ENCODE measurements around the gene RNASE7.

The RNASE7 gene

GRCh38 chr14:21020977-21021545 is 21.1 kb upstream of the RNASE7 start:
- in situ Hi-C loops (cut with HindIII; ENCODE audit: low pct_ligation_motif_present, low pct_unique_long_range_greater_than_20kb, low sequenced_read_pairs), result no loop called here
- DNase-seq, result no peak

GRCh38 chr14:21022686-21023085 is 19.5 kb upstream of the RNASE7 start:
- in situ Hi-C loops (cut with HindIII; ENCODE audit: low pct_ligation_motif_present, low pct_unique_long_range_greater_than_20kb, low sequenced_read_pairs), result no loop called here
- DNase-seq, result no peak

GRCh38 chr14:21023174-21023573 is 19.0 kb upstream of the RNASE7 start:
- in situ Hi-C loops (cut with HindIII; ENCODE audit: low pct_ligation_motif_present, low pct_unique_long_range_greater_than_20kb, low sequenced_read_pairs), result no loop called here
- DNase-seq, result no peak

GRCh38 chr14:21023817-21024584 is 18.2 kb upstream of the RNASE7 start:
- in situ Hi-C loops (cut with HindIII; ENCODE audit: low pct_ligation_motif_present, low pct_unique_long_range_greater_than_20kb, low sequenced_read_pairs), result no loop called here
- no peak for DNase-seq

- DNase-seq, result peak; percentile 27
- in situ Hi-C loops (cut with HindIII; ENCODE audit: low pct_ligation_motif_present, low pct_unique_long_range_greater_than_20kb, low sequenced_read_pairs), result no loop called here
Measured at GRCh38 chr14:21024585-21025370, 17.4 kb upstream of the RNASE7 start, which contains the start of gene NDRG2. Gene NDRG2, minus strand, starts transcription at chr14:21025061. Its CDS starts 1,746 bp downstream, at chr14:21023315.

- in situ Hi-C loops (cut with HindIII; ENCODE audit: low pct_ligation_motif_present, low pct_unique_long_range_greater_than_20kb, low sequenced_read_pairs), result no loop called here
- no peak for DNase-seq
Measured at GRCh38 chr14:21025371-21026273, 16.5 kb upstream of the RNASE7 start.

- in situ Hi-C loops (cut with HindIII; ENCODE audit: low pct_ligation_motif_present, low pct_unique_long_range_greater_than_20kb, low sequenced_read_pairs), result no loop called here
- DNase-seq, result no peak
Measured at GRCh38 chr14:21026274-21026987, 15.7 kb upstream of the RNASE7 start.

- DNase-seq, result no peak
- in situ Hi-C loops (cut with HindIII; ENCODE audit: low pct_ligation_motif_present, low pct_unique_long_range_greater_than_20kb, low sequenced_read_pairs), result no loop called here
Measured at GRCh38 chr14:21026988-21027315, 15.2 kb upstream of the RNASE7 start.

GRCh38 chr14:21029917-21030316 is 12.2 kb upstream of the RNASE7 start, which contains the start of gene TPPP2:
Gene TPPP2, plus strand, starts transcription at chr14:21030217. Its CDS starts 365 bp downstream, at chr14:21030582.
- DNase-seq, result no peak
- in situ Hi-C loops (cut with HindIII; ENCODE audit: low pct_ligation_motif_present, low pct_unique_long_range_greater_than_20kb, low sequenced_read_pairs), result no loop called here

GRCh38 chr14:21030531-21030930 is 11.6 kb upstream of the RNASE7 start:
- no peak for DNase-seq
- in situ Hi-C loops (cut with HindIII; ENCODE audit: low pct_ligation_motif_present, low pct_unique_long_range_greater_than_20kb, low sequenced_read_pairs), result no loop called here

- in situ Hi-C loops (cut with HindIII; ENCODE audit: low pct_ligation_motif_present, low pct_unique_long_range_greater_than_20kb, low sequenced_read_pairs), result no loop called here
- no peak for DNase-seq
Measured at GRCh38 chr14:21032326-21033132, 9.6 kb upstream of the RNASE7 start.

GRCh38 chr14:21033133-21033698 is 8.9 kb upstream of the RNASE7 start:
- in situ Hi-C loops (cut with HindIII; ENCODE audit: low pct_ligation_motif_present, low pct_unique_long_range_greater_than_20kb, low sequenced_read_pairs), result no loop called here
- DNase-seq, result no peak

GRCh38 chr14:21034707-21035106 is 7.5 kb upstream of the RNASE7 start, which contains the start of gene RNASE13:
Gene RNASE13, minus strand, starts transcription at chr14:21034807. Its CDS starts 519 bp downstream, at chr14:21034288.
- in situ Hi-C loops (cut with HindIII; ENCODE audit: low pct_ligation_motif_present, low pct_unique_long_range_greater_than_20kb, low sequenced_read_pairs), result no loop called here
- DNase-seq, result no peak

- in situ Hi-C loops (cut with HindIII; ENCODE audit: low pct_ligation_motif_present, low pct_unique_long_range_greater_than_20kb, low sequenced_read_pairs), result no loop called here
Measured at GRCh38 chr14:21036751-21037150, 5.4 kb upstream of the RNASE7 start.

GRCh38 chr14:21037156-21037555 is 5.0 kb upstream of the RNASE7 start:
- no peak for DNase-seq

More at GRCh38 chr14:21036751-21037150, 5.4 kb upstream of the RNASE7 start:
- no peak for DNase-seq

GRCh38 chr14:21038441-21039422 is 3.4 kb upstream of the RNASE7 start:
- in situ Hi-C loops (cut with HindIII; ENCODE audit: low pct_ligation_motif_present, low pct_unique_long_range_greater_than_20kb, low sequenced_read_pairs), result no loop called here
- no peak for DNase-seq

More at GRCh38 chr14:21037156-21037555, 5.0 kb upstream of the RNASE7 start:
- in situ Hi-C loops (cut with HindIII; ENCODE audit: low pct_ligation_motif_present, low pct_unique_long_range_greater_than_20kb, low sequenced_read_pairs), result no loop called here

Measured in ACHN (cell line).